HG03520 (cell line): ENCODE results near the gene PLAAT3.
"Not testable (repeated sequence)": the region's sequence is repeated elsewhere in the genome, so short reads cannot be mapped to it uniquely, and the experiment has no call there.

Source experiments
- ATAC-seq: cut with Tn5 transposase; IDR thresholded peaks from one replicate; pipeline ENCODE4 v1.9.1; 2021; ENCODE audit warnings: mild to moderate bottlenecking, moderate library complexity; ENCODE audit not compliant: unreplicated experiment

PLAAT3 gene

DNA sequence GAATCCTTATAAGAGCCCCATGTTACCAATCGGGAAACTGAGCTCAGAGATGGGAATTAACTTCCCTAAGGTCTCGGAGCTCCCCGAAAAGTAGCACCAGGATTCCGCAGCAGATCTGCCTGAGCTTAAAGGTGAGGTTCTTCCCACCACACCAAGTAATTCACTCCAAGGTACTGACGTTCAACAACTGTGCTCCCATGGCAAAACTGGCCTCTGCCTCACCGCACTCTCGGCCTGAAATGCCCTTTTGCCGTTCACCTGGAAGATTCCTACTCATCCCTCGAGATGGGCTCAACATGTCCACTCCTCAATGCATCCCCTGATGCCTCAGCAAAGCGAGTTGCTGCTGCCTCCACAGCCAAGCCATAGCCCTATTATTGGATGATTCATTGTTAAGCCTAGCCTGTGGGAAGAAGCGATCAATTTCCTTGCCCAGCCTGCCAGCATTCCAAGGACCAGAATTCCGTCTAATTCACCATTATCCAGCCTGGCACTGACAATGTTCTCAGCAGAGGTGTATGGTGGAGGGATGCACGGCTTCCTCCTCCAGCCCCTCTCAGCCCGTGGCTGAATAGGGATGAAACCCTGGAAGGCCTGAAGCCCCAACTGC lies 4.2 kb downstream of the PLAAT3 start:
- ATAC-seq, result no peak

GRCh38 chr11:63609536-63609935 lies 4.7 kb downstream of the PLAAT3 start:
- ATAC-seq, result no peak

DNA sequence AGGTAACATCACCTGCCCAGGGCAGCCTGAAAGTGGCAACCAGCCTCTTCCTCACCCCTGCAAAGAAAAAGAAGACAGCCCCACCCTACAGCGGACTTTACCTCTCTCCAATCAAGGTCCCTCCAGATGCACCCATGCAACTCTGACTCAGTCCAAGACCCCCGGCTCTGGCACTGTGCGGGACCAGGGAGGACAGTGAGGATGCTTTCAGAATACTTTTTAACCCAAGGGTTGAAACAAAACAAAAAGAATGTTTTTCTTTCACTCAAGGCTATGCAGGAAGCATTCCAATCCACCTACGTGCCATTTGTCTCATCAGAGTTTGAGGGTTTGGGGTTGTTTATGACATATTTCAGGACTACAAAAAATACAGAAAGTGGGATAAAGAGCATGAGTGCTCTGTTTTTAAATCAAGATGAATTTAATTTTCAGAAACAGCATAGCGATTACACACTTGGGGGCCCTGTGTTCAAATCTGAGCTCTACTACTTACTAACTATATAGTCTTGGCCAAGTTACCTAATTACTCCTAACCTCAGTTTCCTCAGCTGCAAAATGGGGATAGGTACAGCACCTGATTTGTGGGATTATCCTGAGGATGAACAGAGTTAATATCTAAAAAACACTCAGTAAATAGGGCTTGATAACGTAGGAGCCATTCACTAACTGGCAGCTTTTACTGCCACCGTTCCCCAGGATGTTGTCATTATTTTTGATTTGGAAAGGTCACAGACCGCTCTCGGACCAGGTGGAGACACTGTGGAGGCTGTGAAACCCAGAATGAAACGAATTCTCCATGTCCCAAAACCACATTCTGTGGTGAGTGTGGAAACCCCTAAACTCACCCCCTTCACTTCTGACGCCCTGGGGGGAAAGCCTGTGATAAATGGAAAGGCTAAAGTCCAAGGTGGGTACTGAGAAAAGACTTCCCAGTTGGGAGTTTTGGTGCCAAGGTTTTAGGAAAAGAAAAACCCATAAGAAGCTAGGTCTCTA lies 5.6 kb downstream of the PLAAT3 start:
- no peak for ATAC-seq

DNA sequence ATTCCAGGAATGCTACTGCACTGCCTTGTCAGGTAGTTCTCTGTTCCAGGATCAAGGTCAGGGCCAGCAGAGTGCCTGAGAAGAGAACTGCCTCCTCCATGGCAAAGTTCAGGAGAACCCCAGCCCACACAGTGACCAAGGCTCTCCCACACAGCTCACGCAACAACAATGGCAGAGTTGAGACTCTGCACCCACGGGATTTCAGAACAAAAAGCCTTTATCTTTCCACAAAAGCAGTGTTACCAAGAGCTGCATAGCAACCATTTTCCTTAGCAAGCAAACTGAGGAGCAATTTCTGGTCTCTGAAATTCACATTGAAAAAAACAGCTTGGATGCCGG lies 11.1 kb downstream of the PLAAT3 start:
- no peak for ATAC-seq

GRCh38 chr11:63602290-63603179 lies 11.7 kb downstream of the PLAAT3 start:
- not testable (repeated sequence) for ATAC-seq

DNA sequence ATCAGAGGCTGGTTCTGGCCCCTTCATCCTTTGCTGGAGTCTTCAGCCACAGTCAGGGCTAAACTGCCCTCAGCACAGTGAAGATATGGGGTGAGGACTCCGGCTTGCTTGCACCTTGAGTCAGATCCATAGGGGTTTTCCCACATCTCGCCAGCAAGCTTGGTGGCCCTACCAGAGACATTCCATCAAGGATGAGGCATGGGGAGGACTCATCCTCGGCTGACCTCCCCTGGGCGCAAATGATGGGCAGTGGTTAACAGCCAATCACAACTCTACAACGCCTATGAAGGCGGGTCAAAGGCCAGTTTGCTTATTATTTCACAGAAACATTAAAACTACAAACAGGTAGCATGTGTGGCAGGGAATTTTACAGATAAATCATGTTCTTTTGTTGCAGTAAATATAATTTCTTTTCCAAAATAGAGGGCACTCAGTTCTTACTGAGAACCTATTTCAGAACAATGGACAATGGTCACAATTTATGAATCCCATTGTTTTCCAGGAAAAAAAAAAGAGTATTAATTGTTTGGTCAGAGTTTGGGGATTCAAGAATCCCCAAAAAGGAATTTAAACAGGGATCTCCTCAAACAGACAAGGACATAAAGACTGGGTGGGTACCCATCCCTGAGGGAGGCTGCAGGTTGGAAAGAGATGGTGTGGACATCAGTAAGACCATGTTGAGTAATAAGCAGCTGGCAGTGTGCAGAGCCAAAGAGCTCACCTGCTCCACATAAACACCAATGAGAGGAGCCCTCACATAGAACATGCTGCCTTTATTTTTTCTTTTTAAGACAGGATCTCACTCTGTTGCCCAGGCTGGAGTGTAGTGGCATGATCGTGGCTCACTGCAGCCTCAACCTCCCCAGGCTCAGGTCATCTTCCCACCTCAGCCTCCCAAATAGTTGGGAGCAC lies 14.8 kb downstream of the PLAAT3 start:
- ATAC-seq, result no peak

GRCh38 chr11:63598556-63598955 lies 15.7 kb downstream of the PLAAT3 start:
- no peak for ATAC-seq

DNA sequence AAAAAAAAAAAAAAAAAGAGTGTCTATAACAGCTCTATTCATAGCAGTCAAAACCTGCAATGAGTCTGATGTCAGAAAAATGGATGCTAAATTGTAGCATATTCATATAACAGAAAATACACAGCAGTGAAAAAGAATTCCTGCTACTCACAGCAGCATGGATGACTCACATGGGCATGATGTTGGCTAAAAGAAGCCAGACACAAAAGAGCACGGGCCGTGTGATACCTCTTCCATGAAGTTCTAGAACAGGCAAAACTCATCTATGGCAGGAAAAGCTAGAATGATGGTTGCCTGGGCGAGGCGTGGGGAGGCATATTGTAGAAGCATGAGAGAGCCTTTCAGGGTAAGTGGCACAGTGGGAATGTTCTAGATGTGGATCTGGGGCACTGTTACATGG lies 18.9 kb downstream of the PLAAT3 start:
- ATAC-seq, result no peak

GRCh38 chr11:63592975-63593395 lies 21.2 kb downstream of the PLAAT3 start:
- no peak for ATAC-seq

GRCh38 chr11:63590024-63590788 lies 24.0 kb downstream of the PLAAT3 start:
- ATAC-seq, result no peak

DNA sequence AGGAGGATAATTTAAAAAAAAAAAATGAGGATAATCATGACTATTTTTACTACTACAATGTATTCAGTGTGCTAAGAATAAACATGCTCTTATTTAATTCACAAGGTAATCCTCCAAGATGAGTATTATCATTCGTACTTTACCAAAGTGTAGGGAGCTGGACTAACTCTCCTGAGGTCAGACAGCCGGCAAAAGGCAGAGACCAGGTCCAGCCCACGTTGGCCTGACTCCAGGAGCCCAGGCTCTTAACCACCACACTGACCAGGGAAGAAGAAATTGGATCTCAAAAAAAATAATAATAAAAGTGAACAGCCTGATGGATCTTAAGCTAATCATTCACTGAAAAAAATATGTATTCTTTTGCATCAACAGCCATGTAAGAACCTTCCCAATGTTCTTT lies 25.2 kb downstream of the PLAAT3 start:
- no peak for ATAC-seq

GRCh38 chr11:63586451-63587166 lies 27.6 kb downstream of the PLAAT3 start:
- no peak for ATAC-seq

DNA sequence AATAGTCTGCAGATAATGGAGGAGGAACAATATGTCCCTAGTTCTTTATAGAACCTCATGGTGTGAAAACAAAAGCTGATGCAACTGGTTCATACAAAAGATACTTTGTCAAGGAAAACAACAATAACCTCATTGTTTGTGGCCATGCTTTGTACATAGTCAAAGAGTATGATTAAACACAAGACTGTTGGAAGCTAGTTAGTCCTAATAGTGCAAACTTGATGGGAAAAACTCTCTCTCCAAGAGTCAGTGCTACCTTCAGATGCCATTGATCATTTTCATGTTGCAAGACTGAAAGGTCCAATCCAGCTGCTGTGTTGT lies 30.9 kb downstream of the PLAAT3 start:
- ATAC-seq, result no peak

DNA sequence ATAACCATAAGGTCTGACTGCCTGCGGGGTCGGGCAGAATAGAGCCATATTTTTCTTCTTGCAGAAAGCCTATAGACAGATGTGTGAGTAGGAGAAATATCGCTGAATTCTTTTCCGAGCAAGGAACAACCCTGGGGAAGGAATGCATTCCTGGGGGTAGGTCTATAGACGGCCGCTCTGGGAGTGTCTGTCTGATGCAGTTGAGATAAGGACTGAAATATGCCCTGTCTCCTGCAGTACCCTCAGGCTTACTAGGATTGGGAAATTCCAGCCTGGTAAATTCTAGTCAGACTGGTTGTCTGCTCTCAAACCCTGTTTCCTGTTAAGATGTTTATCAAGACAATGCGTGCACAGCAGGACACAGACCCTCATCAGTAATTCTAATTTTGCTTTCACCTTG lies 33.0 kb downstream of the PLAAT3 start:
- not testable (repeated sequence) for ATAC-seq

- ATAC-seq, result not testable (repeated sequence)
These were observed 35.4 kb downstream of the PLAAT3 start for GRCh38 chr11:63578882-63579281.

GRCh38 chr11:63574856-63575602 lies 39.2 kb downstream of the PLAAT3 start:
- no peak for ATAC-seq

DNA sequence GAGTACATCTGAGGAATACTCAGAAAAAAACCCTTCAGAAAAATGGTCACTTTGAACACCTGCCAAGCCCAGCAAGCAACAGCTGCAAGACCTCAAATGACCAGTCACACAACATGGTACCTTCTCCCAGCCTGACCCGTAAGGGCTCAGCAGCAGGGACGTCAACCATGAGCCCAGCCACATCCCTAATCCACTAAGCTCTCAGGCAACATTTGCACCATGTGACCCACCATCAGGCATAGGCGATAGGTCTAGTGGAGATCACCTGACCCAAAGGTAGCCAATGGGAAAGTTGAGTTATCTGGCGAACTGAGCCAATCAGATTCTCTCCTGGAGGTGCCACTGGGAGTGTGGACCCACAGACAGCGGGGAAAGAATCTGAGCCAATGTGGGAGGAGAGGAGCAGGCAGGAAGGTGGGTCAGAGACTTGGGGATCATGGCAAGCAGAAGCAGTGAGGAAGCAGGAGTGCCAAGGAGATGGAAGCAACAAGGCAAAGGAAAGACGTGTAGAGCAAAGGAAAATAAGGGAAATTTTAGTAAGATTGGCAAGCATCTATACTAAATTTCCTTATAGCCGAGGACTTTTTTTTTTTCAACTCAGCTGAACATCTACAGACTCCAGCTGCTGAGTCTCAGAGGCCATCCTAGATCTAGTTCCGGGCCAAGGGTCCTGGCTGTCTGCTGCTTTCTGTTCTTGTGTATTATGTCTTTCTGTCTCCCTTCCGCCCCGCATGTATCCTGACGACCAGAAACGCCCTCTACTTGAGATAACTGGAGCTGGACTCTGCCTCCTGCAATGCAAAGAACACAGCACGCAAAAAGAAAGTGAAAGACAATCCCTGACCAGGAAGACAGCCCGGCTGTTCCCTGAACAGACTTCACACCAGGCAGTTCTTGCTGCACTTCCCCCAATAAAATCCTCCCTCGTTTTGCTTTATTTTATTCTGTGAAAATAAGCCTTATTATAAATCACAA lies 40.1 kb downstream of the PLAAT3 start:
- no peak for ATAC-seq
